Loucy (cell line): Measurements from ENCODE around the gene C11orf68.

Experiments used
- CTCF ChIP-seq: fragments of 200-600 bp; sonication (generic); conservative IDR thresholded peaks from 2 replicates; pipeline ENCODE4 v1.5.1; 2014; ENCODE audit warnings: mild to moderate bottlenecking, antibody characterized with exemption, low read length
- EZH2phosphoT487 ChIP-seq: fragments of 200-600 bp; IDR thresholded peaks from 2 replicates; pipeline ENCODE4 v1.6.1; 2018; ENCODE audit warnings: antibody characterized with exemption, mild to moderate bottlenecking, moderate library complexity, borderline replicate concordance

- TF ChIP-seq CTCF = no peak
- no peak for TF ChIP-seq EZH2phosphoT487
Observed at GRCh38 chr11:65912845-65913244, 6.0 kb downstream of the C11orf68 start.
